NCI-H2029 treated with DMSO at 0.1 percent for 48 hours (cell line): Measurements from ENCODE around the gene NELL1.

Experiments used
- DNase-seq: peaks from one replicate; lab custom pipeline; 2025; lab: John Stamatoyannopoulos, UW

Gene NELL1

GRCh38 chr11:20668844-20669819 is at the start of gene NELL1:
TSS of gene NELL1 (plus strand) at chr11:20669586.
- no peak for DNase-seq

- no peak for DNase-seq
Observed at GRCh38 chr11:20620988-20621387, 48.4 kb upstream of the NELL1 start.

- DNase-seq = no peak
Observed at GRCh38 chr11:20621679-20622078, 47.7 kb upstream of the NELL1 start.

DNA sequence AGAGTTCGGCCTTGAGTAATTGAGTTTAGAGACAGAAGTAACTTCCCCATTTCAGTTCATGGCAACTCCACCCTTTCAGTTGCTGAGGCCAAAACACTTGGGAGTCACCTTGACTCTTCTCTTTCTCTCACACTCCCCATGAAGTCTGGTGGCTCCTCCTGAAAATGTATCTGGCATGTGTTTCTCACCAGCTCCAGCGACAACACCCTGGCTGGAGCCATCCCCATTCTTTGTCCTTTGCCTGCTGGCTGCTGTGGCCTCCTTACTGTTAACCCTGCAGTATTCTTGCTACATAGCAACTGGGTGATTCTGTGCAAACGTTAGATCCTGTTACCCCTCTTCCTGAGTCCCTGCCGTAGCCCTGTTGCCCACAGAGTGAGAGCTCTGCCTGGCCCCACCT is 46.1 kb upstream of the NELL1 start:
- no peak for DNase-seq

GRCh38 chr11:20626279-20626678 is 43.1 kb upstream of the NELL1 start:
- no peak for DNase-seq

- DNase-seq = no peak
Observed at GRCh38 chr11:20627026-20627425, 42.4 kb upstream of the NELL1 start.

DNA sequence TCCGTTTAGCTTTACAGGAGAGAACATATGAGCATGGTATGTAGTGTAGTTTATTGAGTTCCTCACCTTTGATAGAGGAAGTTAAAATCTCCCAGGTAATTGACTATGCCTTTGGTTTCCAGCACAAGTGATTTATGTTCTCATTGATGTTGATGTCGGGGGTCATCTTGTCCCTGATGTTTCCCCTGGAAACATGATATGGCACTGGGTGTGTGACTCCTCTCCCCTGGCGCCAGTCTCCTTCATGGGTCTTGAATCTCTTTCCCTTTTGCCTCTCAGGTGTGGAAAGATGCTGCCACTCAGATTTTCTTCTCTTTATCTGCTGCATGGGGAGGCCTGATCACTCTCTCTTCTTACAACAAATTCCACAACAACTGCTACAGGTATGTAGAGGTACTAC is 41.7 kb upstream of the NELL1 start:
- DNase-seq = no peak

GRCh38 chr11:20631519-20632168 is 37.7 kb upstream of the NELL1 start:
- peak; percentile 13 for DNase-seq

DNA sequence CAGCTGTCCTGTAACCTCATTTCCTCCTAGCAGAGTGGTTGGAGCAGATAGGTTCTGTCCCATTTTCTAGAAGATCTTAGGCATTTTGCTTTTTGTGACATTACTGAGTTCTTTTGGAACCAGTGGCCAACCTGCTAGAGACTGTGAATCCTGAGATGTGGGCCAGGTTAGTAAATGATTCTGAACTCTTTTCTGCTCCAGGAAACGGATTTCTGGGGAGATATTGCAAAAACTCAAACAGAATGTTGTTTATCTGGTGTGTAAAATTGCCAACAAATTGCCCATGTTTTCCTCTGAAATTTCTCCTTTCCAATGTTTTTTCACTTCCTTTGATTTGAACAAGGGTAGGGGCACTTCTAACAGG is 37.2 kb upstream of the NELL1 start:
- no peak for DNase-seq

- DNase-seq = no peak
Observed at GRCh38 chr11:20634044-20634443, 35.3 kb upstream of the NELL1 start.

GRCh38 chr11:20634781-20635180 is 34.6 kb upstream of the NELL1 start:
- no peak for DNase-seq

DNA sequence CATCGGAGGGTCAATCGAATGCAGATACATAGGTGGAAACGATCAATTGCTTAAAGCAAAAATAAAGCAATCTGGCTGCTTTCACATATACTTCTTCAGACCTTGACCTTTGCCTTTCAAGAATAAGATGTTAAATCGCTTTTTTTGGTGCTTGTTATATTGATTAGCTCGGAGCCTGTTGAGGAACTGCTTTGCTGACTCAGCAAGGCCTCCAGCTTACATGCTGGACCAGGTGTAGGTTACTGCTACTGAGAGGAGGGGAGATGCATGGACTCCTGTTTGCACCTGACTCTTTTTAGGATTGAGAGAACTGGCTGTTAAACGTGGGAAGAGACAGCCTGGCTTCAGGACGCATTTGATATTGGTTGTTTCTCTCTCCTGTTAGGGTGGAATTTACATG is 31.3 kb upstream of the NELL1 start:
- no peak for DNase-seq

- DNase-seq = no peak
Observed at GRCh38 chr11:20639688-20640087, 29.7 kb upstream of the NELL1 start.

- DNase-seq = no peak
Observed at GRCh38 chr11:20640401-20640800, 29.0 kb upstream of the NELL1 start.

DNA sequence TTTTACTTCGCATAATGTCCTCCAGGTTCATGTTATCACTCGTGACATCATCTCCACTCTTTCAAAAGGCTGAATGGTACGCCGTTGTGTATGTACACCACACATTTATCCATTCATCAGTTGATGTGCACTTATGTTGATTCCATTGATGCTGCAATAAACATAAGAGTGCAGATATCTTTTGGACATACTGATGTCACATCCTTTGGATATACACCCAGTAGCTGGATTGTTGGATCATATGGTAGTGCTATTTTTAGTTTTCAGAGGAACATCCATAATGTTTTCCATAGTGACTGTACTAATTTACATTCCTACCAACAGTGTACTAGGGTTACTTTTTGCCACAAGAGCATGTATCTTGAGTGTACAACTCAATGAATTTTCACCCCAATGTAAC is 25.0 kb upstream of the NELL1 start:
- no peak for DNase-seq

DNA sequence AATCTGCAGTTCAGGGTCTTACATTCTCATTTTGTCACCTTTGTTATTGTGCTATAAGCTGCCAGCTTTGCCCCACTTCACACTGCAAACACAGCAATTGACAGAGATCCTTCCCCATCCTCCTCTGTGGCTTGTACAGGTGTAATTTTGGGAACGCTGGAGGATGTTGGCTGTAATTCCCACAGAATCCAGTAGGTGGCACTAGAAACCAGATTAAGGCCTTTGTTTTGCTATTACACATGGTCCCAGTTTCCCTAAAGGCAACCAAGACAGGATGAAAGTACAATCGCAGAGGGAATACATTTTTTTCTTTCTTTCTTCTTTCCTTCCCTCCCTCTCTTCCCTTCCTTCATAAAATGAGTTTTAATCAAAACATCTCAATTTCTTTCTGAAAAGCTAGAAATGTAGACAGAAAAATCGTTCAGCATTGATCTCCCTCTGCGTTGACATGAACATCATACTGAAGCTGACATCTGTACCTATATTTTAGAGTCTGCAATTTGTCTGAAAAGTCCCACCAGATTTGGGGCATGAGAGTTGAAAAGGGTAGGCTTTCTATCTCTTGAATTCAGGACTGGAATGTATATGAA is 21.3 kb upstream of the NELL1 start:
- DNase-seq = peak; percentile 64

DNA sequence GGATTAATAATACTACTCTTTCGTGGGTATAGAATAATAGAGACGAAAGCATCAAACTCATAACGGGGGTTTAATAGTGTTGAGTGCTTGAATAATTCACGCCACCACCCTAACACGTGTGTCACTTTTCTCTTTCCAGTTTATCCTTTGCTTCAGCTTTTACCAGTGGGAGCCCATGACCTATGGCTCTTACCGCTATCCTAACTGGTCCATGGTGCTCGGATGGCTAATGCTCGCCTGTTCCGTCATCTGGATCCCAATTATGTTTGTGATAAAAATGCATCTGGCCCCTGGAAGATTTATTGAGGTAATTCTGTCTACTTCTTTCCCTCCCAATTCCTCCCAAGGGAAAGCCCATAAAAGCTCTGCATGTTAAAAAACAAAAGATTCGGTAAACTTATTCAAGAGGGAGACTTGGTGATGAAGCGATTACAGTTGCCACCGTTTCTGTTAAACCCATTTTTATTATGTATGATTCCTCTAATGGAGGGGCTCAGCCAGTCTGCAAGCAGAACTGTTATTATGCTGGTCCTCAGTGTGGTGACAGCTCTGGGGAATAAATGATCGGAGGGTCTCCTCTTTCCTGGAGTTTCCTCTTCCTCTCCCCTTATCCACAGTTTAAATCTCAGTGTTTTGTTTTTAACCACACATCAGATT is 17.1 kb upstream of the NELL1 start:
- DNase-seq = no peak

- no peak for DNase-seq
Observed at GRCh38 chr11:20654038-20654437, 15.3 kb upstream of the NELL1 start.

DNA sequence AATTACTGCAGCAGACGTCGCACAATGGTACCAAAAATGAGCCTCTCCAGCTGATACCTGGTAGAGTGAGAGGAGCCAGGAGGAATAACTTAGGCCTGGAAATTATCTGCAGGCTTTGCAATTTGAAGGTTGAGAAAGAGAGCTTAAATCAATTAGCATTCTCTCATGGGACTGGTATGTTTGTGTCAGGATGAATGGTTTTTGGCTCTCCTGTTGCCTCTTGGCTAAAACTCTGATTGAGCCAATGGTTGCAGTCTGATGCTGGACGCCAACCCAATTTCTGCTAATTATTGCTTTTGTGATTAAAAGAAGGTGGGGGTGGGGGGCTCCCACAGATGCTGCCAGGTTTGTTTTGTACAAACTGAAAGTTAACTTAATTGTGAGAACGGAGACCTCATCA is 12.5 kb upstream of the NELL1 start:
- no peak for DNase-seq

GRCh38 chr11:20658135-20658534 is 11.3 kb upstream of the NELL1 start:
- no peak for DNase-seq

- no peak for DNase-seq
Observed at GRCh38 chr11:20661445-20661844, 7.9 kb upstream of the NELL1 start.

DNA sequence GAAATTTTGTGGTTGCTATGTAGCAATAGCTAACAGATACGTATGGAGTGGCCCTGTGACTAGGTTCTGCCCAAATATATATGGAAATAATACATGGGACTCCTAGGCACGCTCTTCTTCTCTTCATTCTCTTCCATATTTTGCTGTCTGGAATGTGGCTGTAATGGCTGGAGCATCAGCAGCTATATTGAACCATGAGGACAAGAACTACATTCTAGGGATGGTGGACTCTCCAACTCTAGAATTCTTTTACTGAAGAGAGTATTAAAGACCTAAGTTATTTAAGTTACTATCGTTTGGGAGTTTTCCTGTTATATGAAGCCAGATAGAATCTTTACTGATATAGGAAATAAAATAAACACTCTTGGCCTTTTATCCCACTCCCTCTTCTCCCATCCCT is 7.5 kb upstream of the NELL1 start:
- DNase-seq = no peak
